IMR-90 (cell line): ENCODE measurements around the gene MAT2B. TPM values are rescaled to one million over a fixed set of nuclear protein-coding genes. Genes with fewer than 3 reads are reported as not detected.
A peak's percentile ranks its signal among the peaks of the same experiment; 100 is the strongest.

ENCODE experiments used
- ATAC-seq: fragments of 200-7000 bp; cut with Tn5 transposase; 2 replicates; pipeline ENCODE4 v1.9.1; 2020; ENCODE audit warnings: low read depth, mild to moderate bottlenecking, moderate library complexity
- BruUV-seq: library from RNA; stranded (reverse); fragments of 400-500 nt; replicated peaks from 2 replicates; lab custom pipeline; 2021; lab: Mats Ljungman, UMichigan
- CTCF ChIA-PET: fragments of 300-600 bp; formaldehyde crosslinking; extraction: SDS; loops from one replicate; lab custom pipeline; 2021; ENCODE audit warnings: antibody characterized with exemption; lab: Yijun Ruan, JAX
- POLR2A ChIA-PET: fragments of 300-600 bp; sonication (Branson Sonifier 250); formaldehyde crosslinking; loops from one replicate; lab custom pipeline; 2022; ENCODE audit warnings: antibody characterized with exemption; ENCODE audit not compliant: unreplicated experiment; lab: Charles Lee
- DNase-seq: peaks from one replicate; pipeline ENCODE4 v3.0.0; 2013
- H2AFZ ChIP-seq: replicated peaks from 2 replicates; pipeline ENCODE3; 2013; ENCODE audit warnings: low read length, mild to moderate bottlenecking; ENCODE audit not compliant: poor library complexity
- H2AK5ac ChIP-seq: 2 replicates; pipeline ENCODE4 v1.6.1; 2013; ENCODE audit warnings: low read depth, low read length, inconsistent platforms
- H2AK9ac ChIP-seq: replicated peaks from 2 replicates; pipeline ENCODE3; 2013; ENCODE audit warnings: mild to moderate bottlenecking, low read depth, low read length, moderate library complexity; ENCODE audit not compliant: poor library complexity
- H2BK120ac ChIP-seq: 2 replicates; pipeline ENCODE4 v1.6.1; 2013; ENCODE audit warnings: low read depth, low read length, inconsistent platforms
- H2BK15ac ChIP-seq: 3 replicates; pipeline ENCODE4 v1.6.1; 2013; ENCODE audit warnings: low read depth, low read length, inconsistent platforms
- H2BK20ac ChIP-seq: 2 replicates; pipeline ENCODE4 v1.6.1; 2013; ENCODE audit warnings: low read depth, mild to moderate bottlenecking, inconsistent platforms, low read length, moderate library complexity
- H2BK5ac ChIP-seq: 2 replicates; pipeline ENCODE4 v1.6.1; 2013; ENCODE audit warnings: mild to moderate bottlenecking, low read depth, low read length, inconsistent platforms; ENCODE audit not compliant: poor library complexity, severe bottlenecking
- H3K14ac ChIP-seq: replicated peaks from 2 replicates; pipeline ENCODE4 v1.6.1; 2013; ENCODE audit warnings: low read depth, low read length, inconsistent platforms
- H3K18ac ChIP-seq: 2 replicates; pipeline ENCODE4 v1.6.1; 2013; ENCODE audit warnings: low read depth, low read length, control low read depth
- H3K23ac ChIP-seq: 2 replicates; pipeline ENCODE4 v1.6.1; 2013; ENCODE audit warnings: low read depth, low read length, inconsistent platforms
- H3K27ac ChIP-seq: 2 replicates; pipeline ENCODE4 v1.5.1; 2013; ENCODE audit warnings: mild to moderate bottlenecking, control low read depth, low read length; ENCODE audit not compliant: insufficient read depth
- H3K27me3 ChIP-seq: 2 replicates; pipeline ENCODE4 v1.6.1; 2013; ENCODE audit warnings: low read length; ENCODE audit not compliant: control insufficient read depth, insufficient read depth
- H3K36me3 ChIP-seq: 2 replicates; pipeline ENCODE4 v1.6.1; 2013; ENCODE audit warnings: low read length, mixed read lengths; ENCODE audit not compliant: control insufficient read depth, insufficient read depth
- H3K4ac ChIP-seq: 2 replicates; pipeline ENCODE4 v1.6.1; 2013; ENCODE audit warnings: low read depth, low read length, inconsistent platforms
- H3K4me1 ChIP-seq: 2 replicates; pipeline ENCODE4 v1.6.1; 2013; ENCODE audit warnings: low read length, mixed read lengths; ENCODE audit not compliant: control insufficient read depth, insufficient read depth
- H3K4me2 ChIP-seq: 2 replicates; pipeline ENCODE4 v1.6.1; 2013; ENCODE audit warnings: low read depth, mild to moderate bottlenecking, control low read depth, low read length, moderate library complexity
- H3K4me3 ChIP-seq: 2 replicates; pipeline ENCODE4 v1.5.1; 2013; ENCODE audit warnings: low read depth, mild to moderate bottlenecking, control low read depth, low read length, moderate library complexity; ENCODE audit not compliant: insufficient read depth
- H3K56ac ChIP-seq: 2 replicates; pipeline ENCODE4 v1.6.1; 2013; ENCODE audit warnings: low read length, inconsistent platforms; ENCODE audit not compliant: insufficient read depth; ENCODE audit errors: extremely low read depth
- H3K79me1 ChIP-seq, 2 experiments: 2 replicates each; pipeline ENCODE4 v1.6.1; 2013; ENCODE audit warnings: low read length in 2 of 2, inconsistent platforms in 1 of 2, low read depth in 1 of 2
- H3K9ac ChIP-seq: 2 replicates; pipeline ENCODE4 v1.6.1; 2013; ENCODE audit warnings: low read depth, low read length, control low read depth
- H3K9me1 ChIP-seq: 2 replicates; pipeline ENCODE4 v1.6.1; 2013; ENCODE audit warnings: low read length, inconsistent platforms; ENCODE audit not compliant: insufficient read depth
- H3K9me3 ChIP-seq: 2 replicates; pipeline ENCODE4 v1.6.1; 2013; ENCODE audit warnings: low read length; ENCODE audit not compliant: control insufficient read depth, insufficient read depth
- H4K20me1 ChIP-seq: 2 replicates; pipeline ENCODE4 v1.6.1; 2013; ENCODE audit warnings: low read length, inconsistent platforms; ENCODE audit not compliant: insufficient read depth
- H4K5ac ChIP-seq: 2 replicates; pipeline ENCODE4 v1.6.1; 2013; ENCODE audit warnings: mild to moderate bottlenecking, low read depth, low read length, control low read depth
- H4K8ac ChIP-seq, 2 experiments: 2 replicates each; pipeline ENCODE4 v1.6.1; 2013; ENCODE audit warnings: low read depth in 2 of 2, low read length in 2 of 2, control low read depth in 1 of 2, inconsistent platforms in 1 of 2
- H4K91ac ChIP-seq: 2 replicates; pipeline ENCODE4 v1.6.1; 2013; ENCODE audit warnings: low read depth, low read length, inconsistent platforms; ENCODE audit not compliant: insufficient read depth
- BHLHE40 ChIP-seq: fragments of 150-350 bp; IDR thresholded peaks from 2 replicates; pipeline ENCODE4 v1.6.1; 2016; ENCODE audit warnings: mild to moderate bottlenecking, low read depth, low read length
- CEBPB ChIP-seq: IDR thresholded peaks from 2 replicates; pipeline ENCODE4 v1.6.1; 2012; ENCODE audit warnings: low read depth, low read length, improper control_type of control experiment
- CHD1 ChIP-seq: IDR thresholded peaks from 2 replicates; pipeline ENCODE4 v1.6.1; 2012; ENCODE audit warnings: low read depth, low read length, improper control_type of control experiment
- ELK1 ChIP-seq: fragments of 150-350 bp; IDR thresholded peaks from 2 replicates; pipeline ENCODE4 v1.6.1; 2016; ENCODE audit warnings: low read depth, mild to moderate bottlenecking, low read length, moderate library complexity, borderline replicate concordance
- FOS ChIP-seq: fragments of 150-350 bp; IDR thresholded peaks from 2 replicates; pipeline ENCODE4 v1.6.1; 2016; ENCODE audit warnings: low read depth, low read length
- MAFK ChIP-seq: IDR thresholded peaks from 2 replicates; pipeline ENCODE4 v1.6.1; 2012; ENCODE audit warnings: low read depth, low read length, improper control_type of control experiment
- MAZ ChIP-seq: IDR thresholded peaks from 2 replicates; pipeline ENCODE4 v1.6.1; 2012; ENCODE audit warnings: low read depth, mild to moderate bottlenecking, low read length, improper control_type of control experiment, moderate library complexity, borderline replicate concordance
- MXI1 ChIP-seq: IDR thresholded peaks from 2 replicates; pipeline ENCODE4 v1.6.1; 2012; ENCODE audit warnings: low read depth, mild to moderate bottlenecking, low read length, moderate library complexity, borderline replicate concordance
- NFE2L2 ChIP-seq: fragments of 150-350 bp; IDR thresholded peaks from 2 replicates; pipeline ENCODE4 v1.6.1; 2016; ENCODE audit warnings: low read depth, mild to moderate bottlenecking, low read length
- POLR2A ChIP-seq: IDR thresholded peaks from 2 replicates; pipeline ENCODE4 v1.6.1; 2012; ENCODE audit warnings: mild to moderate bottlenecking, low read depth, low read length
- RAD21 ChIP-seq: IDR thresholded peaks from 2 replicates; pipeline ENCODE4 v1.6.1; 2012; ENCODE audit warnings: low read length, improper control_type of control experiment
- RCOR1 ChIP-seq: IDR thresholded peaks from 2 replicates; pipeline ENCODE4 v1.6.1; 2012; ENCODE audit warnings: mild to moderate bottlenecking, low read length, improper control_type of control experiment; ENCODE audit not compliant: insufficient replicate concordance
- RFX5 ChIP-seq: IDR thresholded peaks from 2 replicates; pipeline ENCODE4 v1.8.0; 2012; ENCODE audit warnings: low read depth, mild to moderate bottlenecking, low read length, moderate library complexity
- SMC3 ChIP-seq: fragments of 150-350 bp; IDR thresholded peaks from 2 replicates; pipeline ENCODE4 v1.6.1; 2016; ENCODE audit warnings: low read depth, mild to moderate bottlenecking, antibody characterized with exemption, low read length, moderate library complexity
- WGBS, 2 experiments: methylation state at CpG; one replicate each; pipeline versions ENCODE4 v1.1.5 to v1.1.7; 2013; ENCODE audit warnings: missing lambda C conversion rate in 2 of 2; ENCODE audit not compliant: insufficient read length in 1 of 2; ENCODE audit errors: extremely low coverage in 2 of 2; 5-methylcytosine and 5-hydroxymethylcytosine counted together
- dilution Hi-C: fragments of 300-500 bp; cut with HindIII; formaldehyde crosslinking; loops from one replicate; pipeline ENCODE4 v1.14.3; 2018; ENCODE audit warnings: low sequenced_read_pairs; ENCODE audit not compliant: unreplicated experiment
- in situ Hi-C: fragments of 300-500 bp; cut with MboI; formaldehyde crosslinking; loops from 3 replicates; pipeline ENCODE4 v1.14.3; 2019; ENCODE audit warnings: low sequenced_read_pairs, inconsistent platforms, mixed read lengths
- intact Hi-C: fragments of 100-400 bp; cut with micrococcal nuclease; formaldehyde crosslinking; loops from 2 replicates; pipeline ENCODE4 v1.10.0; 2022
- polyA plus RNA-seq, 3 experiments: library from polyadenylated mRNA; depleted of rRNA; stranded (reverse); fragments of >200 nt; gene quantifications; 2 replicates each; pipeline ENCODE4 v1.2.3, GENCODE V29; 2012; ENCODE audit warnings: low replicate concordance in 1 of 3
- total RNA-seq: library from RNA; depleted of rRNA; stranded (reverse); fragments of >200 nt; gene quantifications from 2 replicates; pipeline ENCODE4 v1.2.3, GENCODE V29; 2012
- TF ChIP-seq, protein P1 (sequence below): fragments of 150-350 bp; IDR thresholded peaks from 2 replicates; pipeline ENCODE4 v1.6.1; 2017; ENCODE audit warnings: mild to moderate bottlenecking, antibody characterized with exemption, low read length, low read depth
- TF ChIP-seq, protein P2 (sequence below): conservative IDR thresholded peaks from 2 replicates; pipeline ENCODE4 v1.5.1; 2012; ENCODE audit warnings: mild to moderate bottlenecking, low read depth, low read length, improper control_type of control experiment

MAT2B gene
- total and polyA plus RNA-seq, 2 of the 4 experiments (the other 2 are of a cell fraction): 41.7 to 80.3 TPM

DNA sequence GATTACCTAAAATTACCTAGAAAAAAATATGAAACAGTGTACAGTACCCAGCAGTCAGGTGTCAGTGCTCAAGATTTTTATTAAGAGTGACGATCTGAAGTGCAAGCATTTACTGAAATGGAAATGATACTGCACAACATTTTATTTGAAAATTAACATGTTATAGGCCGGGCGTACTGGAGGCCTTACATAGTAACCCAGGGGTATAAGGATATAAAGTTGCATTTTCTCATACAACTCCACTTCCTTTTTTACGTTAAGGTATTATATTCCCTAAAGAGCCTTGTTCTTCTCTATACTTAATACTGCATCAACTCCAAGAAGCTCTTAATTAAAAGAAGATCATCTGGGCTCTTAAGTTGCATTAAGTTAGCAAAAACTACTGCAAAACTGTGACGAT is 3.3 kb downstream of the MAT2B start:
- Histone ChIP-seq H3K4ac (no peak overlapping the region), H3K14ac (no peak overlapping the region), H4K20me1 (peaks cover 26% of the 10 kb centered on the region), H4K8ac (no peak overlapping the region), H3K4me2 (peak overlapping the region; percentile 94), H2BK5ac (peak overlapping the region; percentile 77), H3K4me3 (peak overlapping the region; percentile 23; the same call in 1 of the 2 replicates), H3K56ac (no peak overlapping the region), H3K9me3 (no peaks in the 10 kb centered on the region), H2AK5ac (no peak overlapping the region), H3K9ac (peak overlapping the region; percentile 77; the same call in 1 of the 2 replicates), H3K23ac (no peak overlapping the region), H2BK15ac (no peak overlapping the region), H4K91ac (no peak overlapping the region), H2BK20ac (no peak overlapping the region), H2AFZ (no peak overlapping the region), H3K18ac (no peak overlapping the region), H3K79me1 (peaks cover 9 to 35% of the 10 kb centered on the region in 2 experiments), H2BK120ac (no peak overlapping the region), H3K27me3 (no peaks in the 10 kb centered on the region), H3K36me3 (peaks cover 8% of the 10 kb centered on the region), H3K27ac (peak overlapping the region; percentile 30; the same call in 1 of the 2 replicates), H3K4me1 (no peaks in the 10 kb centered on the region; the same call in 1 of the 2 replicates), H3K9me1 (no peaks in the 10 kb centered on the region), H4K5ac (no peak overlapping the region), H2AK9ac (no peak overlapping the region)
- in situ Hi-C loops: no loop called here
- ChIA-PET CTCF (interaction anchor here (0.7 kb wide), 1 partner anchor 25 kb away, joined by 3 read pairs; no protein-coding TSS in a partner anchor), POLR2A (interaction anchor here (0.6 kb wide), 1 partner anchor 1024 kb away, joined by 3 read pairs; no protein-coding TSS in a partner anchor)
- ATAC-seq (no peak), DNase-seq (no peak)
- no TSS peak for BruUV-seq
- dilution Hi-C loops: no loop called here
- no CpG with 5 or more reads among the region's 5 CpGs for WGBS, 2 experiments
- intact Hi-C loops: no loop called here
- TF ChIP-seq SMC3: no peak
- no peak for TF ChIP-seq RCOR1
- no peak for TF ChIP-seq NFE2L2
- TF ChIP-seq CEBPB: no peak
- TF ChIP-seq CHD1: no peak
- TF ChIP-seq MXI1: no peak
- TF ChIP-seq RAD21: no peak
- TF ChIP-seq, protein P1, sequence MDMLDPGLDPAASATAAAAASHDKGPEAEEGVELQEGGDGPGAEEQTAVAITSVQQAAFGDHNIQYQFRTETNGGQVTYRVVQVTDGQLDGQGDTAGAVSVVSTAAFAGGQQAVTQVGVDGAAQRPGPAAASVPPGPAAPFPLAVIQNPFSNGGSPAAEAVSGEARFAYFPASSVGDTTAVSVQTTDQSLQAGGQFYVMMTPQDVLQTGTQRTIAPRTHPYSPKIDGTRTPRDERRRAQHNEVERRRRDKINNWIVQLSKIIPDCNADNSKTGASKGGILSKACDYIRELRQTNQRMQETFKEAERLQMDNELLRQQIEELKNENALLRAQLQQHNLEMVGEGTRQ: no peak
- TF ChIP-seq ELK1: no peak
- TF ChIP-seq, protein P2, sequence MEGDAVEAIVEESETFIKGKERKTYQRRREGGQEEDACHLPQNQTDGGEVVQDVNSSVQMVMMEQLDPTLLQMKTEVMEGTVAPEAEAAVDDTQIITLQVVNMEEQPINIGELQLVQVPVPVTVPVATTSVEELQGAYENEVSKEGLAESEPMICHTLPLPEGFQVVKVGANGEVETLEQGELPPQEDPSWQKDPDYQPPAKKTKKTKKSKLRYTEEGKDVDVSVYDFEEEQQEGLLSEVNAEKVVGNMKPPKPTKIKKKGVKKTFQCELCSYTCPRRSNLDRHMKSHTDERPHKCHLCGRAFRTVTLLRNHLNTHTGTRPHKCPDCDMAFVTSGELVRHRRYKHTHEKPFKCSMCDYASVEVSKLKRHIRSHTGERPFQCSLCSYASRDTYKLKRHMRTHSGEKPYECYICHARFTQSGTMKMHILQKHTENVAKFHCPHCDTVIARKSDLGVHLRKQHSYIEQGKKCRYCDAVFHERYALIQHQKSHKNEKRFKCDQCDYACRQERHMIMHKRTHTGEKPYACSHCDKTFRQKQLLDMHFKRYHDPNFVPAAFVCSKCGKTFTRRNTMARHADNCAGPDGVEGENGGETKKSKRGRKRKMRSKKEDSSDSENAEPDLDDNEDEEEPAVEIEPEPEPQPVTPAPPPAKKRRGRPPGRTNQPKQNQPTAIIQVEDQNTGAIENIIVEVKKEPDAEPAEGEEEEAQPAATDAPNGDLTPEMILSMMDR: no peak
- TF ChIP-seq MAFK: no peak
- no peak for TF ChIP-seq BHLHE40
- TF ChIP-seq RFX5: no peak
- TF ChIP-seq POLR2A: no peak
- TF ChIP-seq FOS: no peak
- no peak for TF ChIP-seq MAZ
